Mucosa of rectum (tissue), 2 donors: ENCODE data around the gene ANK2.

Source experiments
- H3K27ac ChIP-seq, 2 donors: one replicate each; pipeline ENCODE4 v1.7.0; 2013; ENCODE audit warnings: inconsistent platforms in 2 of 2, low read depth in 2 of 2, low read length in 2 of 2
- H3K27me3 ChIP-seq, 2 donors: one replicate each; pipeline ENCODE4 v1.7.0; 2013; ENCODE audit warnings: low read length in 2 of 2; ENCODE audit not compliant: control insufficient read depth in 2 of 2, insufficient read depth in 2 of 2
- H3K36me3 ChIP-seq, 2 donors: one replicate each; pipeline ENCODE4 v1.7.0; 2013; ENCODE audit warnings: low read length in 2 of 2; ENCODE audit not compliant: control insufficient read depth in 2 of 2, insufficient read depth in 2 of 2
- H3K4me1 ChIP-seq, 2 donors: one replicate each; pipeline ENCODE4 v1.7.0; 2013; ENCODE audit warnings: low read length in 2 of 2, mild to moderate bottlenecking in 1 of 2; ENCODE audit not compliant: control insufficient read depth in 2 of 2, insufficient read depth in 2 of 2
- H3K4me3 ChIP-seq, 2 donors: one replicate each; pipeline ENCODE4 v1.7.0; 2013; ENCODE audit warnings: low read length in 2 of 2
- H3K9ac ChIP-seq, 2 donors: one replicate each; pipeline ENCODE4 v1.7.0; 2013; ENCODE audit warnings: low read length in 2 of 2, low read depth in 1 of 2, mild to moderate bottlenecking in 1 of 2
- H3K9me3 ChIP-seq, 2 donors: one replicate each; pipeline ENCODE4 v1.7.0; 2013; ENCODE audit warnings: low read length in 2 of 2; ENCODE audit not compliant: control insufficient read depth in 2 of 2
- donor health status: healthy.
- donor health status: Normal muscosa, but diverticular disease.

The ANK2 gene

GRCh38 chr4:113050371-113050755 is 910 bp downstream of the ANK2 start:
- Histone ChIP-seq H3K9ac (no peak overlapping the region), H3K27ac (no peak overlapping the region), H3K4me1 (no peaks in the 10 kb centered on the region), H3K4me3 (no peak overlapping the region), H3K9me3 (no peaks in the 10 kb centered on the region), H3K36me3 (no peaks in the 10 kb centered on the region), H3K27me3 (no peaks in the 10 kb centered on the region)

GRCh38 chr4:113050837-113051236 is 1.4 kb downstream of the ANK2 start:
- H3K4me3 ChIP-seq, result no peak overlapping the region
- no peaks in the 10 kb centered on the region for H3K27me3 ChIP-seq
- no peaks in the 10 kb centered on the region for H3K36me3 ChIP-seq
- no peaks in the 10 kb centered on the region for H3K9me3 ChIP-seq
- no peak overlapping the region for H3K9ac ChIP-seq
- H3K4me1 ChIP-seq, result no peaks in the 10 kb centered on the region
- no peak overlapping the region for H3K27ac ChIP-seq

DNA sequence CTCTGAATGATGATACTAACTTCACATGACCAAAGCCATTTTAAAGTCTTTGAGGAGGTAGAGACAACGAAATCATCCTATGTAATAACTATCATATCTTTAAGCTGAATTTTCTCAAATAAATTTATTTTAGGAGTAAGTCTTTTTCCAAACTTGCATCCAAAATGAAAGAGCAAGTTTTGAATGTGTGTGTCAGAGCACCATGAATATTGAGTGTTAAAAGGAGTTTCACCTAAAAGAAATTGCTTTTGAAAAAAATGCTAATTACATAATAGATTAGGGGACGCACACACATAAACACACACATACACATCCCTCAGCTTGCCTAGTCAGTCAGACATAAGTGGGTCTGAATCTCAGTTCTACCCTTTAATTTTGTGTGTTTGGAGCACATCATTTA is 1.9 kb downstream of the ANK2 start:
- Histone ChIP-seq H3K27me3 (no peaks in the 10 kb centered on the region), H3K27ac (no peak overlapping the region), H3K4me3 (no peak overlapping the region), H3K9ac (no peak overlapping the region), H3K9me3 (no peaks in the 10 kb centered on the region), H3K36me3 (no peaks in the 10 kb centered on the region), H3K4me1 (no peaks in the 10 kb centered on the region)

GRCh38 chr4:113052379-113052951 is 3.0 kb downstream of the ANK2 start:
- Histone ChIP-seq H3K9me3 (no peaks in the 10 kb centered on the region), H3K9ac (no peak overlapping the region), H3K4me1 (no peaks in the 10 kb centered on the region), H3K36me3 (no peaks in the 10 kb centered on the region), H3K27ac (no peak overlapping the region), H3K27me3 (no peaks in the 10 kb centered on the region), H3K4me3 (no peak overlapping the region)

DNA sequence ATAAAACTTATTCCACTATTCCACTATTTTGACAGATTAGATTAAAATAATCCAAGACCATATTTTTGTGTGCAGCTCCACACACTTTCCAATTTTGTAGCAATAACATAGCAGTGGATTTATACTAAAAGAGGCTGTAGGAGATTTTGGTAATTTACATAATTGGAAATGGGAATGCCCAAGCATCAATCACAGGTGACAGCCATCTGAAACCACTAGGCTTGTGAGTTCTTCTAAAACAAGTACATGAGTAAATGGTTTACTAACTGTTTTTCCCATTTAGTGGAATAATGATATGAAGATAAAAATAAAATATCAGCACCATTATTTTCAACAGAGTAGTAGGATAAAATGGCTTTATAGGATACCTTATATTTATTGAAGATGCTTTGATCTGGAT is 4.4 kb downstream of the ANK2 start:
- Histone ChIP-seq H3K4me1 (no peaks in the 10 kb centered on the region), H3K9ac (no peak overlapping the region), H3K27ac (no peak overlapping the region), H3K4me3 (no peak overlapping the region), H3K9me3 (no peaks in the 10 kb centered on the region), H3K27me3 (no peaks in the 10 kb centered on the region), H3K36me3 (no peaks in the 10 kb centered on the region)

DNA sequence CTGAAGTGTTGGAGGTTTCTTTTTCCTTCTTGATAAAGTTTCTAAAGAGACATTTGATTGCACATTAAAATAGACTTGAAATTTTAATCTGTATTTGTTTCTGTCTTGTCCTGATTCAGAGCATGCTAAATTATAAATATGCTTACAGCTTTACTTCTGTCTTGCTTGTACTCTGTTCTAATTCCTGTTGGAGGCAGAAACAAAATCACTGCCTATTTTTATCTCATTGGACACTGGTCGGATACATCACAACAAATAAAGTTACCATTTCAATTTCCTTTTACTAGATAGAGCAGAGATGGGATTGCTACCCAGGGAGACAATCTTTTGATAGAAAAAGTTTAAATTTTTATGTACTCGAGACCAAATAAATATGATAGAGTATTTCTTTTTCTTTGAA is 6.9 kb downstream of the ANK2 start:
- Histone ChIP-seq H3K9me3 (no peaks in the 10 kb centered on the region), H3K27me3 (no peaks in the 10 kb centered on the region), H3K9ac (no peak overlapping the region), H3K36me3 (no peaks in the 10 kb centered on the region), H3K4me1 (no peaks in the 10 kb centered on the region), H3K4me3 (no peak overlapping the region), H3K27ac (no peak overlapping the region)

DNA sequence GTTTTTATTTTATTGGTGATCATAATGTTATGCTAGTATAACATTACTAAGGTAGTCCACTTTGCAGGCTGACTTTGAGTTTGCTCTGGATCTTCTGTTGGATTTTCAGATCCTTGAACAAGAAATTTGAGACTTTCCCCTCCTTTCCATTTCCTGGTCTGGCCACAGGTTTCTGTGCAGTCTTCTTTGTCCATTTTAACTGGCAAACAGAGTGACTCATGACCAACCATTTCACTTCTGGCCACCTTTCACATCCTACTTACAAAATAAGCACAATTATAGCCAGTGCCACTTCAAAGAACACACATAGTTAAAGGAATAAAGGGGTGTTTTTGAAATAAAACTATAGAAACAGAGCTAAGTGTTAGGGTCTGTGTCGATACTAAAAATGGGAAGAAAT is 8.4 kb downstream of the ANK2 start:
- Histone ChIP-seq H3K4me1 (no peaks in the 10 kb centered on the region), H3K9ac (no peak overlapping the region), H3K9me3 (no peaks in the 10 kb centered on the region), H3K4me3 (no peak overlapping the region), H3K27ac (no peak overlapping the region), H3K36me3 (no peaks in the 10 kb centered on the region), H3K27me3 (no peaks in the 10 kb centered on the region)

GRCh38 chr4:113059449-113060182 is 10.2 kb downstream of the ANK2 start:
- H3K4me1 ChIP-seq, result no peaks in the 10 kb centered on the region
- no peak overlapping the region for H3K4me3 ChIP-seq
- H3K9ac ChIP-seq, result no peak overlapping the region
- H3K9me3 ChIP-seq, result no peaks in the 10 kb centered on the region
- no peaks in the 10 kb centered on the region for H3K36me3 ChIP-seq
- H3K27me3 ChIP-seq, result no peaks in the 10 kb centered on the region
- H3K27ac ChIP-seq, result no peak overlapping the region

GRCh38 chr4:113060853-113061252 is 11.4 kb downstream of the ANK2 start:
- H3K27ac ChIP-seq, result no peak overlapping the region
- no peaks in the 10 kb centered on the region for H3K4me1 ChIP-seq
- no peaks in the 10 kb centered on the region for H3K36me3 ChIP-seq
- no peak overlapping the region for H3K4me3 ChIP-seq
- H3K9me3 ChIP-seq, result no peaks in the 10 kb centered on the region
- H3K27me3 ChIP-seq, result no peaks in the 10 kb centered on the region
- no peak overlapping the region for H3K9ac ChIP-seq

DNA sequence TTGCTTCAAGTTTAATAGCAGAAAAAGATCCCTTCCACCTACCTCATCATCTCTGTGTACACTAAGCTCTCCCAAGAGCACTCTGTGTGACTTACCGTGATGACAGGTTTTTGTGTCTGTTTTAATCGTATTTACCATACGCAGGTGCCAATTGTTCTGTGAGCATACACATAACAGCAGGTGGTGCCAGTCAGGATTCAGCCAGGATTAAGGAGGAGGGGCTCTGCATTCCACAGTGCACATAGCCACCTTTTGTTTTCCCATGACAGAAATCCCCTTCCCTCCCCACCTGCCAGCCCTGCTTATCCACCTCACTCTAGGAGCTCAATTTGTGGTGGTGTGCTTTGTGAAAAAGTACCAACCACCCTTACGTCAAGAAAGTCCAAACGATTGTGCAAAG is 14.8 kb downstream of the ANK2 start:
- H3K27me3 ChIP-seq, result no peaks in the 10 kb centered on the region
- H3K9me3 ChIP-seq, result no peaks in the 10 kb centered on the region
- H3K36me3 ChIP-seq, result no peaks in the 10 kb centered on the region
- H3K4me3 ChIP-seq, result no peak overlapping the region
- no peak overlapping the region for H3K27ac ChIP-seq
- no peaks in the 10 kb centered on the region for H3K4me1 ChIP-seq
- no peak overlapping the region for H3K9ac ChIP-seq
